Fibroblast of skin of back (primary cell): ENCODE data around the gene HIC1.

Source experiments
- DNase-seq: peaks from one replicate; pipeline ENCODE4 v3.0.0-alpha.2; 2013

Gene HIC1

GRCh38 chr17:2048805-2049204 is 6.1 kb upstream of the HIC1 start:
- no peak for DNase-seq

- peak; percentile 79 for DNase-seq
Measured at GRCh38 chr17:2049333-2050299, 5.3 kb upstream of the HIC1 start.

GRCh38 chr17:2050300-2051060 is 4.4 kb upstream of the HIC1 start:
- peak; percentile 67 for DNase-seq

GRCh38 chr17:2051061-2051932 is 3.6 kb upstream of the HIC1 start:
- DNase-seq, result peak; percentile 54

- no peak for DNase-seq
Measured at GRCh38 chr17:2051933-2052559, 2.9 kb upstream of the HIC1 start.

- peak; percentile 74 for DNase-seq
Measured at GRCh38 chr17:2053380-2054261, 1.3 kb upstream of the HIC1 start.

- DNase-seq, result no peak
Measured at GRCh38 chr17:2054262-2054511, 716 bp upstream of the HIC1 start.

- DNase-seq, result peak; percentile 55
Measured at GRCh38 chr17:2055292-2056205, 646 bp downstream of the HIC1 start.

GRCh38 chr17:2056206-2057174 is 1.6 kb downstream of the HIC1 start:
- peak; percentile 60 for DNase-seq

GRCh38 chr17:2057175-2057759 is 2.4 kb downstream of the HIC1 start:
- no peak for DNase-seq

- DNase-seq, result no peak
Measured at GRCh38 chr17:2057760-2058585, 3.1 kb downstream of the HIC1 start.

GRCh38 chr17:2058586-2059546 is 4.0 kb downstream of the HIC1 start:
- peak; percentile 46 for DNase-seq

GRCh38 chr17:2059547-2060384 is 4.9 kb downstream of the HIC1 start:
- DNase-seq, result no peak

GRCh38 chr17:2060385-2060658 is 5.4 kb downstream of the HIC1 start:
- DNase-seq, result no peak

- no peak for DNase-seq
Measured at GRCh38 chr17:2060681-2061440, 6.0 kb downstream of the HIC1 start.
